IPS DF 6.9 (cell line): ENCODE results near the gene RAB11FIP2.

Experiments
- DNase-seq: peaks from one replicate; pipeline ENCODE4 v3.0.0-alpha.2; 2013; ENCODE audit warnings: low read depth, low spot score
- H3K27ac ChIP-seq: one replicate; pipeline ENCODE4 v1.5.1; 2013; ENCODE audit warnings: low read length, control low read depth
- H3K27me3 ChIP-seq: 2 replicates; pipeline ENCODE4 v1.6.1; 2013; ENCODE audit warnings: mild to moderate bottlenecking, low read length; ENCODE audit not compliant: control insufficient read depth, insufficient read depth
- H3K36me3 ChIP-seq: 2 replicates; pipeline ENCODE4 v1.6.1; 2013; ENCODE audit warnings: low read length; ENCODE audit not compliant: control insufficient read depth, insufficient read depth
- H3K4me1 ChIP-seq: 2 replicates; pipeline ENCODE4 v1.6.1; 2013; ENCODE audit warnings: low read length; ENCODE audit not compliant: control insufficient read depth, insufficient read depth
- H3K4me3 ChIP-seq: 2 replicates; pipeline ENCODE4 v1.5.1; 2013; ENCODE audit warnings: mild to moderate bottlenecking, low read length
- H3K9me3 ChIP-seq: 2 replicates; pipeline ENCODE4 v1.6.1; 2013; ENCODE audit warnings: low read length, inconsistent platforms; ENCODE audit not compliant: control insufficient read depth, insufficient read depth
- WGBS: extraction: QIAGEN DNeasy Blood & Tissue Kit; methylation state at CpG from one replicate; pipeline ENCODE4 v1.1.7; 2013; ENCODE audit warnings: mixed read lengths, missing lambda C conversion rate; ENCODE audit not compliant: insufficient read length, insufficient coverage; 5-methylcytosine and 5-hydroxymethylcytosine counted together

The RAB11FIP2 gene

DNA sequence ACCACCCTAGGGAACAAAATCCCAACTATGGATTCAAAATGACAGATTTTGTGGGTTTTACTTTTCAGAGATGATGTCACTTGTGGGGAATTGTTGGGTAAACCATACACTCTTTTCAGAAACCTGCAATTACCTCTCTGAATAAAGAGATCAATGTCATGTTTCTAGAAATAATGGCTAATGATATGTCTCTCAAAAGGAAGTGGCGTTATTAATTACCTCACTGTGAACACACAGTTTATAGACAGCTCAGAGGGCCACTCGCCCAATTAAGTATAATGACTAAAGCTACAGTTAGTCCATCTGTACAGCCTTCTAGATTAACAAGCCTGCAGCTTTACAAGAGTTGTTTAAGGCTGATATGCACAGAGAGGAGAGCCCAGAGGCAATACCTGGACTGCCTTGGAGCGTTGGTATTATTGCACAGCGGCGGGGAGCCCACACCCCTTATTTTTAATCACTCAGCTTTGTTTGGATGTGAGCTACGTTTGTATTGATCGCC is 79.5 kb downstream of the RAB11FIP2 start:
- no peaks in the 10 kb centered on the region for H3K9me3 ChIP-seq
- H3K36me3 ChIP-seq = no peaks in the 10 kb centered on the region
- DNase-seq = no peak
- H3K4me1 ChIP-seq = no peaks in the 10 kb centered on the region
- H3K27me3 ChIP-seq = 0 out of 2 replicates have a peak, but pooled peaks cover 1% of the 10 kb centered on the region
- no peak overlapping the region for H3K4me3 ChIP-seq
- H3K27ac ChIP-seq = no peak overlapping the region
- no CpG with 5 or more reads among the region's 7 CpGs for WGBS

DNA sequence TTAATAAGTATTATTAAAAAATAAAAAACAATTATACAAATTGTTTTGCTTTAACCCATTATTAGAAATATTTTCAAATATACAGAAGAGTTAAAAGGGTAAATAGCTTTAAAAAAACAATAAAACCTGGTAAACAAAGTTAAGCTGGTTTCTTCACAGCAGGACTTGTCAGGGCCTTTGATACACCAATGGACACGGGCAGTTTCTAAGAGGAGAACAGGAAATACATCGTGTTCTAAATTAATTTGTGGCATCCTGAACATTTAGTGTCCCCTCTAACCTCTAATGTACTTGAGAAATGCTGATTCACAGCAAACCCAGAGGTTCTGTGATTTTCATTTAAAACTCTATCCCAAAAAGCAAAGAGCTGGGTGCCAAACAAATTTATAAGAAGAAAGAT is 80.8 kb downstream of the RAB11FIP2 start:
- DNase-seq = no peak
- Histone ChIP-seq H3K27ac (no peak overlapping the region), H3K4me1 (no peaks in the 10 kb centered on the region), H3K36me3 (no peaks in the 10 kb centered on the region), H3K27me3 (0 out of 2 replicates have a peak, but pooled peaks cover 1% of the 10 kb centered on the region), H3K9me3 (no peaks in the 10 kb centered on the region), H3K4me3 (no peak overlapping the region)
- no CpG with 5 or more reads among the region's 2 CpGs for WGBS

DNA sequence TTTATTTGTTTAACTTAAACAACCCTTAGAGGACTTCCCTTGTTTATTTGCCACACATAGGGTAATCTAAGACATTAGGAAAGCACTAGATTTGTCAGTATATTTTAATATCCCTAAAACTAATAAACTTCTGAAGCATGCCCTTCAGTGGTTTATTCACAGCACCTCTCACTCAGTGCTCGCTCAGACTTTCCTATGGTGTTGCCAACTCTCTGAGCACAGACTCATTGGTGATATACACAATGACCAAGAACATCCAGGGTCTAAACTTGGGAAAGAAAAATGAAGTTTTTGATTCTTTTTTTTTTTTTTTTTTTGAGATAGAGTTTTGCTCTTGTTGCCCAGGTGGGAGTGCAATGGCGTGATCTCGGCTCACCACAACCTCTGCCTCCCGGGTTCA is 82.2 kb downstream of the RAB11FIP2 start:
- no CpG with 5 or more reads among the region's 4 CpGs for WGBS
- H3K4me3 ChIP-seq = no peak overlapping the region
- no peaks in the 10 kb centered on the region for H3K36me3 ChIP-seq
- DNase-seq = no peak
- no peak overlapping the region for H3K27ac ChIP-seq
- H3K4me1 ChIP-seq = no peaks in the 10 kb centered on the region
- H3K27me3 ChIP-seq = 0 out of 2 replicates have a peak, but pooled peaks cover 1% of the 10 kb centered on the region
- no peaks in the 10 kb centered on the region for H3K9me3 ChIP-seq

DNA sequence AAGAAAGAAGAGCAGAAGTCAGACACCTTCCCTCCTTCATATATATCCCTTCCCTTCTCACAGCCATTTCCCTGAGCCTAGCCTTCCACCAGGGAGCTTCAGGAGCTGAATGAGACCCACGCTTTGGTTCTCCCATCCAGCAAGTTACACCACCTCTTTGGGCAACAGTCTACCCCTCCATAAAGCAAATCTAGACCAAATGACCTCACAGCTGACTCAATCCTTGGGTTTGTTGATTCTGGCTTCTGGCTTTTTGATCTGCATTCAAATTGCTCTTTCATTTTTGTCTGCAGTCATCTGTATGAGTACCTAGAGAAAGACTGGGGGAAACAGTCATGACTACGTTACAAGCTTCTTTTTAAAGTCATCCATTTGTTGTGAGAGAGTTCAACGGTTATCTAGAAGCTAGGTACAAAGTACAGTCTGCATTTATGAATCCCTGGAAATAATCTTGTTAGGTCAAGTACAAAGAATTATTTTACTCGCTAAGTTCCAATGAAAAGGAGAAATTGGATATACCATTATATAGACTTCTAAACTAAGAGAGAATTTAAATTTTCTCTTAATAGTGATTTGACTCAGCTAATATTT is 86.3 kb downstream of the RAB11FIP2 start:
- WGBS = no CpG with 5 or more reads among the region's 4 CpGs
- H3K4me3 ChIP-seq = no peak overlapping the region
- no peak for DNase-seq
- no peaks in the 10 kb centered on the region for H3K9me3 ChIP-seq
- no peaks in the 10 kb centered on the region for H3K4me1 ChIP-seq
- H3K36me3 ChIP-seq = no peaks in the 10 kb centered on the region
- H3K27me3 ChIP-seq = 0 out of 2 replicates have a peak, but pooled peaks cover 1% of the 10 kb centered on the region
- no peak overlapping the region for H3K27ac ChIP-seq

DNA sequence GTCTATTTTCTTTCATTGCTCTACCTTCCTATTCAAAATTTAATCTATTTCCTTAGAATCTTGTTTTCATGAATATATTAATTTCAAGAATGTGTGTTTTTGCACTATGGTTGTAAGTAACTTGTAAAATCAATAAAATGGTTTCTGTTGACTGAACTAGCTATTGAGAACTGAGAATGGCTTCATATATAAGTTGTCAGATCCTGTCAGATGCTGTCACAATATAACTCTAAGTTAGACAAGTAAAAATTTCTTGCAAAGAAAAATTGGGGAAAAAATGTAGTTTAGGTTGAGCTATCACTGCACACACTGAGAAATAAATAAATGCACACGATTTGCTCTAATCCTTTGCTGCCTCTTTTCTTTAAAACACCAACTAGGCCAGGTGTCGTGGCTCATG is 89.8 kb downstream of the RAB11FIP2 start:
- no peaks in the 10 kb centered on the region for H3K4me1 ChIP-seq
- H3K36me3 ChIP-seq = no peaks in the 10 kb centered on the region
- DNase-seq = no peak
- no peak overlapping the region for H3K4me3 ChIP-seq
- no CpG with 5 or more reads among the region's 2 CpGs for WGBS
- no peaks in the 10 kb centered on the region for H3K27me3 ChIP-seq
- no peak overlapping the region for H3K27ac ChIP-seq
- no peaks in the 10 kb centered on the region for H3K9me3 ChIP-seq

DNA sequence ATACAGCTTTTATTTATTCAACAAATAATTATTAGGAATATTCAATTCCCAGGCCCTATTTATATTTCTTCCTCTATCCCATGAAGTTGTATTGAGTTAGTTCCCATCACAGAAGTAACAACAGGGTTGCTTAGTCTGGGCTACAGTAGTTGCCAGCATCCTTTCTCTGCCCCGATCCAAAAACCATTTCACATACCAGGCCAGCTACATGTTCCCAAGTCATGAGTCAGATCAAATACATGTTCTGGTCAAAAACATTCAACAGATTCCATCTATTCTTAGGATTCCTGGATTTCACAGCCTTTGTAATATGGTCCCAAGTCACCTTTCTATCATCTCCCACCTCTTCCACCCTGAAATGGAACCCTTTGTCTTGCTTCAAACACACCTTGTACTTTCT is 91.6 kb downstream of the RAB11FIP2 start:
- no peak for DNase-seq
- Histone ChIP-seq H3K9me3 (no peaks in the 10 kb centered on the region), H3K4me1 (no peaks in the 10 kb centered on the region), H3K27me3 (no peaks in the 10 kb centered on the region), H3K36me3 (no peaks in the 10 kb centered on the region), H3K27ac (no peak overlapping the region), H3K4me3 (no peak overlapping the region)
- no CpG with 5 or more reads among the region's 1 CpG for WGBS
